KOPT-K1 (cell line): ENCODE data around the gene ATP5MK.
"Not testable (repeated sequence)": the region's sequence is repeated elsewhere in the genome, so short reads cannot be mapped to it uniquely, and the experiment has no call there.

Experiments
- H3K27ac ChIP-seq: fragments of 200-600 bp; sonication (generic); 2 replicates; pipeline ENCODE4 v1.5.1; 2016; ENCODE audit warnings: antibody characterized with exemption, mild to moderate bottlenecking, low read depth, low read length; ENCODE audit not compliant: poor library complexity, severe bottlenecking
- H3K36me3 ChIP-seq: fragments of 200-600 bp; sonication (generic); 2 replicates; pipeline ENCODE4 v1.5.1; 2017; ENCODE audit warnings: antibody characterized with exemption, mild to moderate bottlenecking, low read length, moderate library complexity; ENCODE audit not compliant: insufficient read depth
- H3K9me3 ChIP-seq: fragments of 200-600 bp; sonication (generic); 2 replicates; pipeline ENCODE4 v1.5.1; 2017; ENCODE audit warnings: antibody characterized with exemption, low read length, mild to moderate bottlenecking; ENCODE audit not compliant: insufficient read depth, poor library complexity, severe bottlenecking

The ATP5MK gene

DNA sequence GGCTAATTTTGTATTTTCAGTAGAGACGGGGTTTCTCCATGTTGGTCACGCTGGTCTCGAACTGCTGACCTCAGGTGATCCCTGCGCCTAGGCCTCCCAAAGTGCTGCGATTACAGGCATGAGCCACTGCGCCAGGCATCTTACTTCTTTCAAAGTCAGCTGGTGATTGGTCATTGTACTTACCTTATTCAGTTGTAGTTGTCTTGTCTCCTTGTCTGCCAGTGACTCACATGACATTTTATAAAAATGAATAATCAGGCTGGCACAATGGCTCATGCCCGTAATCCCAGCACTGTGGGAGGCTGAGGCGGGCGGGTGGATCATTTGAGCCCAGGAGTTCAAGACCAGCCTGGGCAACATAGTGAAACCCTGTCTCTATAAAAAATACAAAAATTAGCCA is 35.5 kb downstream of the ATP5MK start:
- H3K9me3 ChIP-seq, H3K27ac ChIP-seq: not testable (repeated sequence)

DNA sequence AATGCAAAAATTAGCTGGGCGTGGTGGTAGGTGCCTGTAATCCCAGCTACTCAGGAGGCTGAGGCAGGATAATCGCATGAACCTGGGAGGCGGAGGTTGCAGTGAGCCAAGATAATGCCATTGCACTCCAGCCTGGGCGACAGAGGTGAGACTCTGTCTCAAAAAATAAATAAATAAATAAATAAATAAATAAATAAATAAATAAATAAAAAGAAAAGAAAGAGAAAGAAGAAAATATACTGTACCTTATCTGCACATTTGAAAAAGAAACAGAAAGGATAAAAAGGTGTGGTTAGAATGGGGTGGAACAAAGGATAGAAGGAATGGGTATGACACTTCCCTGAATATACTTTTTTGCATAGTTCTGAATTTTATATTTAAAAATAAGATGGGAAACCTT is 36.8 kb downstream of the ATP5MK start:
- H3K36me3 ChIP-seq, H3K9me3 ChIP-seq, H3K27ac ChIP-seq: not testable (repeated sequence)

More for the DNA sequence above, 35.5 kb downstream of the ATP5MK start:
- not testable (repeated sequence) for H3K36me3 ChIP-seq

GRCh38 chr10:103355906-103356599 is 40.2 kb downstream of the ATP5MK start:
- Histone ChIP-seq H3K36me3 (no peaks in the 10 kb centered on the region), H3K9me3 (no peaks in the 10 kb centered on the region), H3K27ac (no peak overlapping the region)

GRCh38 chr10:103354567-103354966 is 41.7 kb downstream of the ATP5MK start:
- H3K9me3 ChIP-seq, H3K36me3 ChIP-seq, H3K27ac ChIP-seq: not testable (repeated sequence)

GRCh38 chr10:103353281-103353680 is 43.0 kb downstream of the ATP5MK start:
- Histone ChIP-seq H3K27ac (no peak overlapping the region), H3K9me3 (no peaks in the 10 kb centered on the region), H3K36me3 (peaks cover 9% of the 10 kb centered on the region)

DNA sequence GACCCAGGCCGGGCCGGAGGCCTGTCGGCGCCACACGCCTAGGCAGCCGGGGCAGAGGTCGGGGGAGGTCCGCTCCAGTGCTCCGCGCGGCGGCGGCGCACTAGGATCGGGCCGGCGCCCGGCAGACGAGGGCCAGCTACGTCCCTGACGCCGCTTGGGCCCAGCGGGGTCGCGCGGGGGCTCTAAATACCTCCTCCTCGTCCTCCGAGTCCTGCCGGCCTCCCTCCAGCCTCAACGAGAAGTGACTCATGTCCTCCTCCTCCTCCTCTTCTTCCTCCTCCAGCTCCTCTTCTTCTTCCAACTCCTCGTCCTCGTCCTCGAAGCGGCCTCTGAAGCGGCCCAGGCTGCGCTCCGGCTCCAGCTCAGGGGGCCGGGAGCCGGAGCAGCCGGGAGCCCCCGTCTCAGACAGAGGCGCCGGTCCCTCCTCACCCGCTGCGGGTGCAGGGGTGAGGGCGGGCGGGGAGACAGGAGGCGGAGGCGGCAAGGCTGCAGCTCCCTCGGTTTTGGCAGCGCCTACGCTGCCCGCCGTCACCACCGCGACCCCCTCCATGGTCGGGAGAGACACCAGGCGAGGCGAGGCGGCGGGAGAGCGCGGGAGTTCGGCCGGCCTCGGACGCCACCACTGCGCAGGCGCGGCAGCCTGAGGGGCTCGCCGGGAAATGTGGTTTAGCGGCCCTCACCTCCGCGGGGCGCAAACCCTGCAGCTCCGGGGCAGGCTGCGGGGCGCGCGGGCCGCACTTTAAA is 45.6 kb downstream of the ATP5MK start, which contains the start of gene PCGF6:
Gene PCGF6 (minus strand): TSS at position 624 of the 744 bp plus-strand sequence. CDS start 74 bp downstream, at position 550.
- Histone ChIP-seq H3K27ac (peak within 1 kb of the TSS; percentile 76), H3K36me3 (peaks cover 30% of the 10 kb centered on the region), H3K9me3 (no peaks in the 10 kb centered on the region)

DNA sequence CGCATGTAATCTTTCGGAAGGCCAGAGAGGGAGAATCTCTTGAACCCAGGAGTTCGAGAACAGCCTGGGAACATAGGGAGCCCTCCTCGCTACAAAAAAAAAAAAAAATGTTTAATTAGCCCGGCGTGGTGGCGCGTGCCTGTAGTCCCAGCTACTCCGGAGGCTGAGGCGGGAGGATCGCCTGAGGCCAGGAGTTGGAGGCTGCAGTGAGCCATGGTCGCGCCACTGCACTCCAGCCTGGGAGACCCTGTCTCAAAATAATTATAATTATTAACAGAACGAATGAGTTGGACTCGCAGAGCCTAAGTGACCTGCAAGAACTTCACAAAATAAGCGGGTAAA is 46.1 kb downstream of the ATP5MK start:
- H3K9me3 ChIP-seq: no peaks in the 10 kb centered on the region
- H3K27ac ChIP-seq: peak overlapping the region; percentile 76
- peaks cover 35% of the 10 kb centered on the region for H3K36me3 ChIP-seq
